Adrenal gland (tissue), 12 donors: Measurements from ENCODE around the gene VNN1. TPM values are rescaled to one million over a fixed set of nuclear protein-coding genes. Genes with fewer than 3 reads are reported as not detected.

ENCODE experiments used
- DNase-seq, 7 donors: peaks; one replicate each; pipeline ENCODE4 v3.0.0-alpha.2; 2019 to 2020
- H3K27ac ChIP-seq, 5 donors: fragments of 200-600 bp; sonication (generic) in 4 of 5; 1 replicate in 3 of 5; 2 replicates in 2 of 5; pipeline versions ENCODE4 v1.5.1 to v1.8.0; 2016 to 2020; ENCODE audit warnings: mild to moderate bottlenecking in 1 of 5
- H3K27me3 ChIP-seq: fragments of 200-600 bp; 2 replicates; pipeline ENCODE4 v1.8.0; 2021
- H3K36me3 ChIP-seq, 2 donors: fragments of 200-600 bp; replicated peaks in 1 of 2; 1 replicate in 1 of 2; 2 replicates in 1 of 2; pipeline versions ENCODE4 v1.5.1 to v1.8.0; 2018 to 2022
- H3K4me1 ChIP-seq, 2 donors: fragments of 200-600 bp; replicated peaks in 1 of 2; 1 replicate in 1 of 2; 2 replicates in 1 of 2; pipeline versions ENCODE4 v1.5.1 to v1.8.0; 2018 to 2021
- H3K4me3 ChIP-seq, 4 donors: fragments of 200-600 bp; sonication (generic) in 3 of 4; one replicate each; pipeline ENCODE4 v1.5.1; 2016 to 2018
- H3K9me3 ChIP-seq, 3 donors: fragments of 200-600 bp; sonication (generic) in 1 of 3; replicated peaks in 1 of 3; 1 replicate in 2 of 3; 2 replicates in 1 of 3; pipeline versions ENCODE4 v1.5.1 to v1.8.0; 2016 to 2021
- POLR2A ChIP-seq, 2 donors: fragments of 450-650 bp; IDR thresholded peaks; one replicate each; pipeline ENCODE4 v1.6.1; 2017; ENCODE audit warnings: antibody characterized with exemption in 2 of 2, mild to moderate bottlenecking in 2 of 2, moderate library complexity in 1 of 2
- WGBS, 4 donors: extraction: QIAGEN DNeasy Blood & Tissue Kit in 2 of 4; methylation state at CpG; one replicate each; pipeline versions ENCODE4 v1.1.5 to v1.1.7; 2013 to 2017; 5-methylcytosine and 5-hydroxymethylcytosine counted together
- intact Hi-C, 2 donors: fragments of 100-400 bp; cut with DNase I; formaldehyde crosslinking; loops; one replicate each; pipeline versions ENCODE4 v1.14.1 to v1.15.0; 2022 to 2023
- polyA plus RNA-seq, 3 donors: library from polyadenylated mRNA; stranded (reverse); fragments of 200-250 nt in 2 of 3; fragments of 350-450 nt in 1 of 3; fragmentation: Illumina TruSeq in 1 of 3; extraction: RNeasy Lipid Tissue Mini Kit (QIAGEN cat#74804) in 1 of 3; gene quantifications; one replicate each; pipeline ENCODE4 v1.2.3, GENCODE V29; 2013 to 2014
- total RNA-seq, 9 donors: library from RNA; depleted of rRNA in 4 of 9; stranded (reverse); fragments of >200 nt in 4 of 9; fragments of 120-200 nt in 1 of 9; fragmentation: NEBNext Ultra II Directional in 1 of 9; extraction: Animal tissue kit (Norgen Biotek cat#: 25700) in 1 of 9; gene quantifications; one replicate each; pipeline versions ENCODE4 v1.1.0 to v1.2.4, GENCODE V29; 2013 to 2023
- TF ChIP-seq, protein P1 (sequence below), 6 experiments: fragments of 450-650 bp in 4 of 6; fragments of 200-600 bp in 2 of 6; sonication (generic) in 1 of 6; IDR thresholded peaks; 1 replicate in 5 of 6; 2 replicates in 1 of 6; pipeline versions ENCODE4 v1.5.1 to v1.8.0; 2016 to 2021; ENCODE audit warnings: antibody characterized with exemption in 6 of 6, mild to moderate bottlenecking in 2 of 6, moderate library complexity in 1 of 6
- donor health status: healthy with polysubstance abuse.
- donor health status: Bipolar disorder and iron deficiency.
- donor health status: DM: yes; HTN: yes; CAD: no.
- donor health status: DM: no; HTN: no; CAD: no.
- donor health status: DM: no; HTN: no; CAD: no.
- donor health status: DM: yes; HTN: yes; CAD: no.

VNN1 gene
- total and polyA plus RNA-seq, 12 donors: 0.18 to 3.9 (median 1.4) TPM

GRCh38 chr6:132719736-132720448 lies 6.0 kb upstream of the VNN1 start:
- intact Hi-C loops: no loop called here
- TF ChIP-seq POLR2A (IDR thresholded peaks at IDR 0.05): no peak
- TF ChIP-seq, protein P1, sequence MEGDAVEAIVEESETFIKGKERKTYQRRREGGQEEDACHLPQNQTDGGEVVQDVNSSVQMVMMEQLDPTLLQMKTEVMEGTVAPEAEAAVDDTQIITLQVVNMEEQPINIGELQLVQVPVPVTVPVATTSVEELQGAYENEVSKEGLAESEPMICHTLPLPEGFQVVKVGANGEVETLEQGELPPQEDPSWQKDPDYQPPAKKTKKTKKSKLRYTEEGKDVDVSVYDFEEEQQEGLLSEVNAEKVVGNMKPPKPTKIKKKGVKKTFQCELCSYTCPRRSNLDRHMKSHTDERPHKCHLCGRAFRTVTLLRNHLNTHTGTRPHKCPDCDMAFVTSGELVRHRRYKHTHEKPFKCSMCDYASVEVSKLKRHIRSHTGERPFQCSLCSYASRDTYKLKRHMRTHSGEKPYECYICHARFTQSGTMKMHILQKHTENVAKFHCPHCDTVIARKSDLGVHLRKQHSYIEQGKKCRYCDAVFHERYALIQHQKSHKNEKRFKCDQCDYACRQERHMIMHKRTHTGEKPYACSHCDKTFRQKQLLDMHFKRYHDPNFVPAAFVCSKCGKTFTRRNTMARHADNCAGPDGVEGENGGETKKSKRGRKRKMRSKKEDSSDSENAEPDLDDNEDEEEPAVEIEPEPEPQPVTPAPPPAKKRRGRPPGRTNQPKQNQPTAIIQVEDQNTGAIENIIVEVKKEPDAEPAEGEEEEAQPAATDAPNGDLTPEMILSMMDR (IDR thresholded peaks at IDR 0.05): no peak
- DNase-seq: no peak
- no peak overlapping the region for H3K4me3 ChIP-seq
- H3K27ac ChIP-seq: no peak overlapping the region
- no peaks in the 10 kb centered on the region for H3K27me3 ChIP-seq
- WGBS, 4 donors: 90 to 94% (median 94%) methylated on average over 10 of the region's 10 CpGs
- H3K36me3 ChIP-seq: no peaks in the 10 kb centered on the region
- H3K4me1 ChIP-seq: no peaks in the 10 kb centered on the region
- H3K9me3 ChIP-seq: no peaks in the 10 kb centered on the region

- no peak overlapping the region for H3K4me3 ChIP-seq
- H3K27ac ChIP-seq: no peak overlapping the region
- WGBS, 4 donors: 68 to 77% (median 76%) methylated on average over 9 of the region's 9 CpGs
- no peaks in the 10 kb centered on the region for H3K27me3 ChIP-seq
- no peak for TF ChIP-seq POLR2A (IDR thresholded peaks at IDR 0.05)
- TF ChIP-seq, protein P1 (IDR thresholded peaks at IDR 0.05): no peak
- intact Hi-C loops: no loop called here
- no peaks in the 10 kb centered on the region for H3K36me3 ChIP-seq
- DNase-seq: no peak
- H3K9me3 ChIP-seq: no peaks in the 10 kb centered on the region
- peaks cover 0 to 3% of the 10 kb centered on the region in 2 donors for H3K4me1 ChIP-seq
Observed at GRCh38 chr6:132715881-132716637, 2.2 kb upstream of the VNN1 start.

DNA sequence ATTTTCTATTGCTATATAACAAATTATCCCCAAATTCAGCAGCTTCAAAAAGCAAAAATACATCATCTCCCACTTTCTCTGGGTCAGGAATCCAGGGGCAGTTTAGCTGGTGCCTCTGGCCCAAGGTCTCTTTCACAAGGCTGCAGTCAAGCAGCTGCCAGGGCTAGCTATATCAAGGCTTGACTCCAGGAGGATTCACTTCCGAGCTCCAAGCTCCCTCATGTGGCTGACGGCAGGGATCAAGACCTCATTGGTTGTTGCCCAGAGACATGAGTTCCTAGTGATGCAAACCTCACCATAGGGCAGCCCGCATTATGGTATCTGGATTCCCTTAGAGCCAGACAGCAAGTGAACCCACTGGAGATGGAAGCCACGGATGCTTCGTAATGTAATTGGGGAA lies 1.3 kb upstream of the VNN1 start:
- no peaks in the 10 kb centered on the region for H3K9me3 ChIP-seq
- DNase-seq: peak; percentile 52 to 80 (median 72)
- peaks cover 0 to 3% of the 10 kb centered on the region in 2 donors for H3K4me1 ChIP-seq
- TF ChIP-seq, protein P1 (IDR thresholded peaks at IDR 0.05): peak; percentile 8 to 52 (median 43)
- no peak for TF ChIP-seq POLR2A (IDR thresholded peaks at IDR 0.05)
- H3K4me3 ChIP-seq: no peak overlapping the region
- intact Hi-C loops: no loop called here
- no peak overlapping the region for H3K27ac ChIP-seq
- 41 to 53% (median 42%) methylated on average over 5 of the region's 5 CpGs for WGBS, 4 donors
- H3K27me3 ChIP-seq: no peaks in the 10 kb centered on the region
- no peaks in the 10 kb centered on the region for H3K36me3 ChIP-seq

GRCh38 chr6:132714160-132714559 lies 305 bp upstream of the VNN1 start:
- H3K4me1 ChIP-seq: peaks cover 0 to 3% of the 10 kb centered on the region in 2 donors
- no peaks in the 10 kb centered on the region for H3K9me3 ChIP-seq
- WGBS, 4 donors: 81 to 91% (median 87%) methylated on average over 3 of the region's 3 CpGs
- H3K4me3 ChIP-seq: no peak overlapping the region
- no peak for TF ChIP-seq POLR2A (IDR thresholded peaks at IDR 0.05)
- TF ChIP-seq, protein P1 (IDR thresholded peaks at IDR 0.05): no peak
- no peak for DNase-seq
- intact Hi-C loops: no loop called here
- no peaks in the 10 kb centered on the region for H3K36me3 ChIP-seq
- peak overlapping the region in 2 of 5 donors; percentile 33 to 67 for H3K27ac ChIP-seq
- H3K27me3 ChIP-seq: no peaks in the 10 kb centered on the region
